GM12878 (cell line): ENCODE data around the gene SPINT2. TPM values are rescaled to one million over a fixed set of nuclear protein-coding genes. Genes with fewer than 3 reads are reported as not detected.

ENCODE experiments used
- ATAC-seq: fragments of 200-7000 bp; cut with Tn5 transposase; 3 replicates; pipeline ENCODE4 v1.9.1; 2020; ENCODE audit warnings: mild to moderate bottlenecking, moderate library complexity
- BruUV-seq: library from RNA; stranded (reverse); fragments of 400-500 nt; replicated peaks from 2 replicates; lab custom pipeline; 2021; lab: Mats Ljungman, UMichigan
- CTCF ChIA-PET: fragments of 300-600 bp; sonication (Branson Sonifier 250); formaldehyde crosslinking; extraction: SDS; loops from one replicate; lab custom pipeline; 2021; ENCODE audit warnings: inconsistent platforms; lab: Yijun Ruan, JAX
- POLR2A ChIA-PET: fragments of 350-600 bp; formaldehyde crosslinking; extraction: SDS; loops from one replicate; lab custom pipeline; 2021; ENCODE audit warnings: inconsistent platforms; lab: Charles Lee
- RAD21 ChIA-PET: fragments of 300-600 bp; sonication (Branson Sonifier 250); formaldehyde crosslinking; loops from one replicate; lab custom pipeline; 2023; ENCODE audit warnings: antibody characterized with exemption; ENCODE audit not compliant: unreplicated experiment; lab: Charles Lee
- SMC1A ChIA-PET: fragments of 300-600 bp; sonication (Branson Sonifier 250); formaldehyde crosslinking; loops from one replicate; lab custom pipeline; 2023; ENCODE audit not compliant: unreplicated experiment, uncharacterized antibody; lab: Charles Lee
- DNase-seq: peaks from one replicate; pipeline ENCODE4 v3.0.0-alpha.2; 2011; ENCODE audit warnings: low read depth, low spot score
- FAIRE-seq: peaks from 3 replicates; lab custom pipeline; 2011; peaks lifted over from hg19 to GRCh38; lab: Jason Lieb, UNC
- H2AFZ ChIP-seq: 2 replicates; pipeline ENCODE4 v1.6.0; 2011; ENCODE audit warnings: low read depth, low read length, control low read depth; ENCODE audit not compliant: control insufficient read depth
- H3K27ac ChIP-seq: 2 replicates; pipeline ENCODE4 v1.5.1; 2011; ENCODE audit warnings: control low read depth; ENCODE audit not compliant: control insufficient read depth, insufficient read depth
- H3K27me3 ChIP-seq, 2 experiments: replicated peaks in 1 of 2; 2 replicates each; pipeline versions ENCODE4 v1.6.0 to v1.6.1; 2011; ENCODE audit warnings: low read length in 1 of 2; ENCODE audit not compliant: control insufficient read depth in 2 of 2, insufficient read depth in 2 of 2
- H3K36me3 ChIP-seq, 2 experiments: 2 replicates each; pipeline ENCODE4 v1.5.1; 2011; ENCODE audit warnings: low read length in 1 of 2; ENCODE audit not compliant: control insufficient read depth in 2 of 2, insufficient read depth in 2 of 2
- H3K4me1 ChIP-seq: 2 replicates; pipeline ENCODE4 v1.6.1; 2011; ENCODE audit warnings: mild to moderate bottlenecking, low read length, moderate library complexity, mixed read lengths; ENCODE audit not compliant: control insufficient read depth, insufficient read depth
- H3K4me2 ChIP-seq: 2 replicates; pipeline ENCODE4 v1.6.0; 2011; ENCODE audit warnings: control low read depth; ENCODE audit not compliant: control insufficient read depth, insufficient read depth
- H3K4me3 ChIP-seq: fragments of 200-600 bp; sonication (generic); 2 replicates; pipeline ENCODE4 v1.5.1; 2016
- H3K79me2 ChIP-seq: 2 replicates; pipeline ENCODE4 v1.6.0; 2011; ENCODE audit warnings: low read length; ENCODE audit not compliant: control insufficient read depth, insufficient read depth
- H3K9ac ChIP-seq: 2 replicates; pipeline ENCODE4 v1.8.0; 2011; ENCODE audit warnings: low read length, control low read depth, mixed read lengths; ENCODE audit not compliant: control insufficient read depth, insufficient read depth
- H3K9me3 ChIP-seq: replicated peaks from 3 replicates; pipeline ENCODE4 v1.5.1; 2011; ENCODE audit warnings: mild to moderate bottlenecking, low read length; ENCODE audit not compliant: control insufficient read depth, insufficient read depth
- H4K20me1 ChIP-seq: 2 replicates; pipeline ENCODE4 v1.6.0; 2011; ENCODE audit not compliant: control insufficient read depth, insufficient read depth
- BRCA1 ChIP-seq: IDR thresholded peaks from 2 replicates; pipeline ENCODE4 v1.6.1; 2011; ENCODE audit warnings: low read depth, low read length, improper control_type of control experiment
- CTCF ChIP-seq, 3 experiments: IDR thresholded peaks in 2 of 3; conservative IDR thresholded peaks in 1 of 3; 2 replicates each; pipeline ENCODE4 v1.5.1; 2011; ENCODE audit warnings: low read depth in 3 of 3, low read length in 3 of 3, mild to moderate bottlenecking in 3 of 3, control low read depth in 2 of 3, moderate library complexity in 2 of 3, inconsistent platforms in 1 of 3, mixed read lengths in 1 of 3; ENCODE audit not compliant: control insufficient read depth in 2 of 3, insufficient read depth in 1 of 3; ENCODE audit errors: extremely low read depth in 1 of 3
- JUNB ChIP-seq: IDR thresholded peaks from 2 replicates; pipeline ENCODE4 v1.6.1; 2016; ENCODE audit warnings: antibody characterized with exemption, mild to moderate bottlenecking
- NKRF ChIP-seq: fragments of 450-650 bp; conservative IDR thresholded peaks from 2 replicates; pipeline ENCODE4 v1.6.1; 2017; ENCODE audit warnings: mild to moderate bottlenecking, moderate library complexity
- PAX8 ChIP-seq: fragments of 450-650 bp; IDR thresholded peaks from 2 replicates; pipeline ENCODE4 v1.6.1; 2017; ENCODE audit warnings: mild to moderate bottlenecking, moderate library complexity
- PBX3 ChIP-seq: IDR thresholded peaks from 2 replicates; pipeline ENCODE4 v1.6.1; 2011; ENCODE audit warnings: mild to moderate bottlenecking, low read depth, low read length, moderate library complexity; ENCODE audit not compliant: insufficient replicate concordance
- RELA ChIP-seq: fragments of 450-650 bp; IDR thresholded peaks from 2 replicates; pipeline ENCODE4 v1.8.0; 2014; ENCODE audit warnings: borderline replicate concordance; ENCODE audit not compliant: partially characterized antibody
- SMAD5 ChIP-seq: IDR thresholded peaks from 2 replicates; pipeline ENCODE4 v1.6.1; 2016; ENCODE audit warnings: antibody characterized with exemption, low read depth
- TARDBP ChIP-seq: IDR thresholded peaks from 2 replicates; pipeline ENCODE4 v1.6.1; 2016; ENCODE audit warnings: borderline replicate concordance
- TCF12 ChIP-seq: IDR thresholded peaks from 2 replicates; pipeline ENCODE4 v1.6.1; 2011; ENCODE audit warnings: low read depth, mild to moderate bottlenecking, low read length
- ZNF274 ChIP-seq: IDR thresholded peaks from one replicate; pipeline ENCODE4 v1.8.0; 2011; ENCODE audit not compliant: insufficient read length, insufficient read depth
- ZNF384 ChIP-seq: IDR thresholded peaks from 2 replicates; pipeline ENCODE4 v1.6.1; 2012; ENCODE audit warnings: low read depth, mild to moderate bottlenecking, low read length, improper control_type of control experiment, borderline replicate concordance
- whole genome bisulfite sequencing: methylation state at CpG from one replicate; pipeline ENCODE4 v1.1.6; 2016; ENCODE audit warnings: low lambda C conversion rate; ENCODE audit not compliant: insufficient replicate concordance, insufficient coverage; ENCODE audit errors: missing lambda C conversion rate; 5-methylcytosine and 5-hydroxymethylcytosine counted together
- in situ Hi-C: fragments of 300-500 bp; cut with MboI; formaldehyde crosslinking; loops from 9 replicates; pipeline ENCODE4 v1.14.3; 2018; ENCODE audit warnings: mixed read lengths
- intact Hi-C: fragments of 100-400 bp; cut with micrococcal nuclease; formaldehyde crosslinking; loops from one replicate; pipeline ENCODE4 v1.14.2; 2022; ENCODE audit not compliant: unreplicated experiment
- polyA plus RNA-seq, 11 experiments: library from polyadenylated mRNA; depleted of rRNA in 4 of 11; unstranded in 6 of 11; stranded (reverse) in 5 of 11; fragments of >200 nt; fragmentation: Nextera tagmentation in 4 of 11; fragmentation: Illumina TruSeq in 1 of 11; extraction: Ambion mirVana in 4 of 11; extraction: Trizol in 1 of 11; gene quantifications; 1 replicate in 1 of 11; 2 replicates in 10 of 11; pipeline versions ENCODE4 v1.2.1 to v1.2.3, GENCODE V29; 2011 to 2016; ENCODE audit warnings: inconsistent platforms in 2 of 11, missing spikeins in 2 of 11, low read depth in 1 of 11
- total RNA-seq, 4 experiments: library from RNA; depleted of rRNA in 3 of 4; stranded (reverse); fragments of >200 nt in 3 of 4; fragmentation: Illumina TruSeq in 1 of 4; extraction: Trizol in 1 of 4; gene quantifications; 2 replicates each; pipeline versions ENCODE4 v1.2.1 to v1.2.3, GENCODE V29; 2013 to 2021
- TF ChIP-seq, protein P1 (sequence below): fragments of 450-650 bp; IDR thresholded peaks from 2 replicates; pipeline ENCODE4 v1.6.1; 2017; ENCODE audit warnings: low read depth, mild to moderate bottlenecking, moderate library complexity

SPINT2 gene
- total and polyA plus RNA-seq, 10 of the 15 experiments (the other 5 are each of a cell fraction or from before 2014, with no cell fraction given) = 0.15 to 26.5 (median 17.5) TPM

- no peak for TF ChIP-seq ZNF384
- TF ChIP-seq, all 136 proteins: peak for 0
These were observed 45.4 kb downstream of the SPINT2 start (continued) for GRCh38 chr19:38309615-38310278.

- DNase-seq (no peak), ATAC-seq (no peak)
- H3K27me3 ChIP-seq = no peaks in the 10 kb centered on the region
- intact Hi-C loops = no loop called here
- no peaks in the 10 kb centered on the region for H3K9me3 ChIP-seq
- no peak overlapping the region for H3K9ac ChIP-seq
- no peak overlapping the region for H3K27ac ChIP-seq
- H4K20me1 ChIP-seq = no peaks in the 10 kb centered on the region
- TF ChIP-seq TCF12 (no peak), SMAD5 (no peak), PAX8 (no peak), NKRF (no peak), PBX3 (no peak), JUNB (no peak), BRCA1 (no peak), ZNF274 (no peak), ZNF384 (no peak), CTCF (IDR thresholded peaks at IDR 0.05 in 2 of 3, conservative IDR thresholded peaks at IDR 0.05 in 1 of 3; ENCODE audit: control insufficient read depth in 2 of 3, extremely low read depth in 1 of 3, insufficient read depth in 1 of 3, low read depth in 3 of 3, low read length in 3 of 3) (no peak), TARDBP (no peak), RELA (no peak)
- TF ChIP-seq, protein P1, sequence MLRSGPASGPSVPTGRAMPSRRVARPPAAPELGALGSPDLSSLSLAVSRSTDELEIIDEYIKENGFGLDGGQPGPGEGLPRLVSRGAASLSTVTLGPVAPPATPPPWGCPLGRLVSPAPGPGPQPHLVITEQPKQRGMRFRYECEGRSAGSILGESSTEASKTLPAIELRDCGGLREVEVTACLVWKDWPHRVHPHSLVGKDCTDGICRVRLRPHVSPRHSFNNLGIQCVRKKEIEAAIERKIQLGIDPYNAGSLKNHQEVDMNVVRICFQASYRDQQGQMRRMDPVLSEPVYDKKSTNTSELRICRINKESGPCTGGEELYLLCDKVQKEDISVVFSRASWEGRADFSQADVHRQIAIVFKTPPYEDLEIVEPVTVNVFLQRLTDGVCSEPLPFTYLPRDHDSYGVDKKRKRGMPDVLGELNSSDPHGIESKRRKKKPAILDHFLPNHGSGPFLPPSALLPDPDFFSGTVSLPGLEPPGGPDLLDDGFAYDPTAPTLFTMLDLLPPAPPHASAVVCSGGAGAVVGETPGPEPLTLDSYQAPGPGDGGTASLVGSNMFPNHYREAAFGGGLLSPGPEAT = no peak
- TF ChIP-seq, all 136 proteins: peak for 0
- WGBS = 95% methylated on average over 2 of the region's 2 CpGs
- FAIRE-seq = no peak
- peaks cover 2% of the 10 kb centered on the region for H3K79me2 ChIP-seq
- ChIA-PET POLR2A (no interaction called here), CTCF (no interaction called here), SMC1A (no interaction called here), RAD21 (no interaction called here)
- no peak overlapping the region for H3K4me3 ChIP-seq
- no peak overlapping the region for H3K4me2 ChIP-seq
- H3K36me3 ChIP-seq = peaks cover 0 to 11% of the 10 kb centered on the region in 2 experiments; a peak in 3 of 4 replicates
- peaks cover 2% of the 10 kb centered on the region; the same call in 1 of the 2 replicates for H3K4me1 ChIP-seq
- in situ Hi-C loops = no loop called here
- H2AFZ ChIP-seq = no peak overlapping the region
- BruUV-seq = no TSS peak
These were observed 45.9 kb downstream of the SPINT2 start for GRCh38 chr19:38310279-38310670.
